ENCODE results near the gene TNPO2.

TNPO2 gene

DNA sequence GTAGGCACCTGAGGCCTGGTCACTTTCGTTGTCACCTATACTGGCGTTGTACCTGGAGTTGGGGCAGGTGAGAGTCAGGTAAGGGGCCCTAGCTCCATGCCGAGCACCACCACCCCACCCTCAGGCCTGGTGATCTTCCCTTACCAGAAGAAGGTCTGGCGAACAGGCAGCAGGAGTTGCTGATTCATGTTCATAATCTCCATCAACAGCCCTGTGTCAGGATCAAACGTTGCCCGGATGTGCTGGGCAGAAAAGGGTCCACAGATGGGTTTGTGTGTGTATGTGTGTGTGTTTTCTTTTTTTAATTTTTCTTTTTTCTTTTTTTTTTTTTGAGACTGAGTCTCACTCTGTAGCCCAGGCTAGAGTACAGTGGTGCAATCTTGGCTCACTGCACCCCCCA, 71.5 kb downstream of the TNPO2 start:
- FAIRE-seq (no peak), DNase-seq (ENCODE audit: low spot score) (no peak)

DNA sequence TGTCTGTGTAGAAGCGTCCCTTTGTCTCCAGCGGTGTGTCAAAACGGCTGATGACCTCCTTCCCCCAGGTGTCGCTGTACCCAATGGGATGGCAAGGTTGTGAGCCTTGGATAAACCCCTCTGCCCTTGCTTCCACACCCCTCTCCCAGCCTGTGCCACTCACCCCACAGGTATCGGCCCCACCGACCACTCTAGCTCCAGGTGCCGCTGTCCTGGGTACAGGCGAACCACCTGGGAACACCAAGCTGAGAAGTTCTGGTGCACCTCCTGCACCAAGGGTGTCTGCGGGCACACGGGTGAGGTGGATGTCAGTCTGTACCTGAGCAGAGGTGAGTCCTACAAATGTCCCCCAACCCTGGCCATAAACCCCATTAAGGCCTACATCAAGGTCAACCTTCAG, 73.8 kb downstream of the TNPO2 start:
- no peak for FAIRE-seq
- no peak for DNase-seq (ENCODE audit: low spot score)
